ENCODE results near the gene LRRC26.
A peak's percentile ranks its signal among the peaks of the same experiment; 100 is the strongest.

Gene LRRC26

GRCh38 chr9:137169896-137170358 is at the start of gene LRRC26:
TSS of gene LRRC26 (minus strand) at chr9:137170051. CDS start at chr9:137169943, 108 bp downstream.
- no peak for DNase-seq

GRCh38 chr9:137218754-137219271 is 49.0 kb upstream of the LRRC26 start:
- no peak for DNase-seq

- DNase-seq = no peak
These were observed 48.4 kb upstream of the LRRC26 start for GRCh38 chr9:137218212-137218753.

GRCh38 chr9:137217276-137218211 is 47.7 kb upstream of the LRRC26 start:
- peak; percentile 3 to 30 for DNase-seq

GRCh38 chr9:137216188-137216965 is 46.5 kb upstream of the LRRC26 start:
- DNase-seq = no peak

GRCh38 chr9:137215196-137215986 is 45.5 kb upstream of the LRRC26 start:
- DNase-seq = no peak

GRCh38 chr9:137214620-137215019 is 44.8 kb upstream of the LRRC26 start:
- no peak for DNase-seq

GRCh38 chr9:137213160-137214060 is 43.6 kb upstream of the LRRC26 start:
- DNase-seq = no peak

GRCh38 chr9:137212520-137212919 is 42.7 kb upstream of the LRRC26 start:
- no peak for DNase-seq

GRCh38 chr9:137211532-137211931 is 41.7 kb upstream of the LRRC26 start:
- DNase-seq = no peak

GRCh38 chr9:137206602-137207001 is 36.8 kb upstream of the LRRC26 start:
- DNase-seq = no peak

GRCh38 chr9:137205126-137206069 is 35.5 kb upstream of the LRRC26 start, which contains the start of the genes NDOR1 and TMEM203:
TSS of gene NDOR1 (plus strand) at chr9:137205700. CDS start at chr9:137205778, 78 bp downstream.
TSS of gene TMEM203 (minus strand) at chr9:137205648. CDS start at chr9:137205414, 234 bp downstream.
- peak; percentile 30 for DNase-seq

GRCh38 chr9:137204731-137205125 is 34.9 kb upstream of the LRRC26 start:
- no peak for DNase-seq

- DNase-seq = no peak
These were observed 33.1 kb upstream of the LRRC26 start for GRCh38 chr9:137202966-137203365.

GRCh38 chr9:137201205-137201868 is 31.5 kb upstream of the LRRC26 start:
- no peak for DNase-seq

- DNase-seq = peak; percentile 84 to 96
These were observed 30.7 kb upstream of the LRRC26 start, which contains the start of gene TPRN for GRCh38 chr9:137200311-137201204. TSS of gene TPRN (minus strand) at chr9:137200741. CDS start at chr9:137200711, 30 bp downstream.

- DNase-seq = no peak
These were observed 29.7 kb upstream of the LRRC26 start for GRCh38 chr9:137199411-137200121.
